Endothelial cell (in vitro differentiated cells): Measurements from ENCODE around the gene CDYL. TPM values are rescaled to one million over a fixed set of nuclear protein-coding genes. Genes with fewer than 3 reads are reported as not detected.

Experiments used
- DNase-seq: peaks from one replicate; pipeline ENCODE4 v3.0.0; 2021; ENCODE audit warnings: low spot score
- H3K27ac Mint-ChIP-seq: one replicate; pipeline ENCODE4 v1.8.0; 2021; ENCODE audit warnings: mixed read lengths, inconsistent platforms; ENCODE audit not compliant: unreplicated experiment
- H3K27me3 Mint-ChIP-seq: one replicate; pipeline ENCODE4 v1.8.0; 2021; ENCODE audit warnings: mild to moderate bottlenecking, moderate library complexity, mixed read lengths, inconsistent platforms; ENCODE audit not compliant: unreplicated experiment
- H3K36me3 Mint-ChIP-seq: one replicate; pipeline ENCODE4 v1.8.0; 2021; ENCODE audit warnings: mild to moderate bottlenecking, low read depth, mixed read lengths, inconsistent platforms; ENCODE audit not compliant: unreplicated experiment
- H3K4me1 Mint-ChIP-seq: one replicate; pipeline ENCODE4 v1.8.0; 2021; ENCODE audit warnings: mild to moderate bottlenecking, mixed read lengths, inconsistent platforms; ENCODE audit not compliant: unreplicated experiment
- H3K4me3 Mint-ChIP-seq: one replicate; pipeline ENCODE4 v1.8.0; 2021; ENCODE audit warnings: mild to moderate bottlenecking, mixed read lengths, inconsistent platforms; ENCODE audit not compliant: unreplicated experiment
- H3K9me3 Mint-ChIP-seq: one replicate; pipeline ENCODE4 v1.8.0; 2021; ENCODE audit warnings: mixed read lengths, inconsistent platforms; ENCODE audit not compliant: unreplicated experiment
- CTCF ChIP-seq: fragments of 200-600 bp; sonication (generic); IDR thresholded peaks from one replicate; pipeline ENCODE4 v1.5.0; 2021; ENCODE audit warnings: antibody characterized with exemption; ENCODE audit not compliant: unreplicated experiment
- total RNA-seq: library from RNA; stranded (reverse); fragmentation: NEBNext Ultra II Directional; extraction: Animal tissue kit (Norgen Biotek cat#: 25700); gene quantifications from one replicate; pipeline ENCODE4 v1.2.1, GENCODE V29; 2021; ENCODE audit not compliant: unreplicated experiment

Gene CDYL
- total RNA-seq, 1 donor from 2014 or later: 66.7 TPM

- Mint-ChIP-seq H3K9me3 (no peaks in the 10 kb centered on the region), H3K4me3 (no peak overlapping the region), H3K36me3 (peaks cover 15% of the 10 kb centered on the region), H3K27ac (no peak overlapping the region), H3K27me3 (no peaks in the 10 kb centered on the region), H3K4me1 (peaks cover 9% of the 10 kb centered on the region)
- DNase-seq: no peak
- no peak for TF ChIP-seq CTCF
Measured at GRCh38 chr6:4840169-4840568, 64.0 kb downstream of the CDYL start.

- H3K27ac Mint-ChIP-seq: no peak overlapping the region
- H3K27me3 Mint-ChIP-seq: no peaks in the 10 kb centered on the region
- H3K9me3 Mint-ChIP-seq: no peaks in the 10 kb centered on the region
- H3K36me3 Mint-ChIP-seq: peaks cover 9% of the 10 kb centered on the region
- no peak overlapping the region for H3K4me3 Mint-ChIP-seq
- H3K4me1 Mint-ChIP-seq: peaks cover 9% of the 10 kb centered on the region
- TF ChIP-seq CTCF: peak; percentile 64
- DNase-seq: no peak
Measured at GRCh38 chr6:4844108-4844507, 67.9 kb downstream of the CDYL start.

GRCh38 chr6:4846387-4846786 lies 70.2 kb downstream of the CDYL start:
- Mint-ChIP-seq H3K4me3 (no peak overlapping the region), H3K36me3 (peaks cover 5% of the 10 kb centered on the region), H3K4me1 (peaks cover under 1% of the 10 kb centered on the region), H3K27me3 (no peaks in the 10 kb centered on the region), H3K27ac (no peak overlapping the region), H3K9me3 (no peaks in the 10 kb centered on the region)
- TF ChIP-seq CTCF: no peak
- DNase-seq: no peak

- Mint-ChIP-seq H3K4me1 (no peaks in the 10 kb centered on the region), H3K9me3 (no peaks in the 10 kb centered on the region), H3K36me3 (peaks cover 9% of the 10 kb centered on the region), H3K4me3 (no peak overlapping the region), H3K27ac (no peak overlapping the region), H3K27me3 (no peaks in the 10 kb centered on the region)
- DNase-seq: peak; percentile 23
- TF ChIP-seq CTCF: no peak
Measured at GRCh38 chr6:4848382-4849068, 72.3 kb downstream of the CDYL start.

- Mint-ChIP-seq H3K9me3 (no peaks in the 10 kb centered on the region), H3K36me3 (peaks cover 8% of the 10 kb centered on the region), H3K27ac (no peak overlapping the region), H3K4me1 (no peaks in the 10 kb centered on the region), H3K4me3 (no peak overlapping the region), H3K27me3 (no peaks in the 10 kb centered on the region)
- no peak for DNase-seq
- TF ChIP-seq CTCF: no peak
Measured at GRCh38 chr6:4849226-4850022, 73.2 kb downstream of the CDYL start.
